Panc1 (cell line): ENCODE measurements around the gene DPM3. TPM values are rescaled to one million over a fixed set of nuclear protein-coding genes. Genes with fewer than 3 reads are reported as not detected.

Experiments used
- ATAC-seq: fragments of 200-7000 bp; cut with Tn5 transposase; 2 replicates; pipeline ENCODE4 v1.9.1; 2020; ENCODE audit warnings: mild to moderate bottlenecking, moderate library complexity
- BruUV-seq: library from RNA; stranded (reverse); fragments of 400-500 nt; replicated peaks from 2 replicates; lab custom pipeline; 2021; lab: Mats Ljungman, UMichigan
- CTCF ChIA-PET: fragments of 300-600 bp; sonication (Branson Sonifier 250); formaldehyde crosslinking; loops from one replicate; lab custom pipeline; 2022; ENCODE audit warnings: antibody characterized with exemption; lab: Charles Lee
- POLR2A ChIA-PET: fragments of 300-600 bp; sonication (Branson Sonifier 250); formaldehyde crosslinking; loops from one replicate; lab custom pipeline; 2022; ENCODE audit warnings: antibody characterized with exemption; lab: Charles Lee
- DNase-seq: peaks from one replicate; pipeline ENCODE4 v3.0.0-alpha.2; 2010; ENCODE audit warnings: low read depth, low spot score
- H3K27ac ChIP-seq: 2 replicates; pipeline ENCODE4 v1.5.1; 2011; ENCODE audit warnings: mild to moderate bottlenecking, low read length, inconsistent platforms
- H3K27me3 ChIP-seq: fragments of 200-500 bp; sonication (Bioruptor generic); 2 replicates; pipeline ENCODE4 v1.6.0; 2014; ENCODE audit warnings: low read length, inconsistent platforms; ENCODE audit not compliant: control insufficient read depth, insufficient read depth
- H3K36me3 ChIP-seq: fragments of 200-500 bp; sonication (Bioruptor generic); 2 replicates; pipeline ENCODE4 v1.5.1; 2014; ENCODE audit warnings: inconsistent platforms, mild to moderate bottlenecking, low read length, moderate library complexity; ENCODE audit not compliant: control insufficient read depth, insufficient read depth
- H3K4me1 ChIP-seq: 2 replicates; pipeline ENCODE4 v1.5.1; 2011; ENCODE audit warnings: inconsistent platforms, mild to moderate bottlenecking, low read length, moderate library complexity; ENCODE audit not compliant: control insufficient read depth, insufficient read depth
- H3K4me3 ChIP-seq, 2 experiments: 2 replicates each; pipeline ENCODE4 v1.5.1; 2011 to 2012; ENCODE audit warnings: low read depth in 2 of 2, low read length in 2 of 2, mild to moderate bottlenecking in 2 of 2, inconsistent platforms in 1 of 2, moderate library complexity in 1 of 2
- H3K9me3 ChIP-seq: fragments of 200-500 bp; sonication (Bioruptor generic); 2 replicates; pipeline ENCODE4 v1.5.1; 2014; ENCODE audit warnings: low read depth, mild to moderate bottlenecking, inconsistent platforms, low read length, moderate library complexity; ENCODE audit not compliant: control insufficient read depth, insufficient read depth
- POLR2AphosphoS5 ChIP-seq: IDR thresholded peaks from 2 replicates; pipeline ENCODE4 v1.6.1; 2012; ENCODE audit warnings: mild to moderate bottlenecking, low read depth, low read length, moderate library complexity
- SIN3A ChIP-seq: IDR thresholded peaks from 2 replicates; pipeline ENCODE4 v1.6.1; 2012; ENCODE audit warnings: low read depth, mild to moderate bottlenecking, low read length, moderate library complexity, borderline replicate concordance; ENCODE audit not compliant: insufficient read depth
- TCF7L2 ChIP-seq: IDR thresholded peaks from 2 replicates; pipeline ENCODE4 v1.6.1; 2011; ENCODE audit warnings: mild to moderate bottlenecking, low read depth, low read length, inconsistent platforms
- in situ Hi-C: cut with HindIII; loops from 2 replicates; pipeline ENCODE4 v1.10.0; 2016; ENCODE audit warnings: low sequenced_read_pairs, low pct_unique_long_range_greater_than_20kb
- intact Hi-C: fragments of 100-400 bp; cut with micrococcal nuclease; formaldehyde crosslinking; loops from one replicate; pipeline ENCODE4 v1.10.0; 2022; ENCODE audit not compliant: unreplicated experiment
- total RNA-seq: library from RNA; stranded (reverse); gene quantifications from one replicate; pipeline ENCODE4 v1.2.1, GENCODE V29; 2021; ENCODE audit not compliant: unreplicated experiment
- TF ChIP-seq, protein P1 (sequence below): fragments of 450-650 bp; IDR thresholded peaks from 2 replicates; pipeline ENCODE4 v1.5.1; 2017; ENCODE audit warnings: mild to moderate bottlenecking
- TF ChIP-seq, protein P2 (sequence below), 2 experiments: IDR thresholded peaks; 2 replicates each; pipeline ENCODE4 v1.6.1; 2011 to 2012; ENCODE audit warnings: low read depth in 2 of 2, control low read depth in 1 of 2, low read length in 1 of 2, mild to moderate bottlenecking in 1 of 2, moderate library complexity in 1 of 2; ENCODE audit not compliant: insufficient read depth in 1 of 2

The DPM3 gene
- total RNA-seq, 1 experiment from 2014 or later: 66.0 TPM

DNA sequence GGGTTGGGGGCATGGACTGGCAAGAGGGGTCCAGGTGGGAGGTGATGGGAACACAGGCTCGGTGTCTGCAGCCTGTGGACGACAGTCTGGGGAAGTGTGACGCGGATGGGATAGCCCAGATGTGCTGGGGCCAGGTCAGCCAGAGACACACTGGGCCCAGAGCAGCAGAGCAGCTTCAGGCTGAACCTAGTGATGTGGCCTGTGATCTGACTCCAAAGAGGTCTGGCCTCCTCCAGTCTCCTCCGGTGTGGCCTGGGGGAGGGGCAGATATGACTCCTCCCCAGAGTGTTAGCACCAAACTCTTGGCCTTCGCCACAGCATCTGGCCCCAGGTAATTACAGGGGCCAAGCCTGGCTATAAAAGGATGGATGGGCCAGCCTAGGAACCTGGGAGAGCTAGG is 48.2 kb downstream of the DPM3 start:
- Histone ChIP-seq H3K4me1 (peaks cover 16% of the 10 kb centered on the region; the same call in 1 of the 2 replicates), H3K36me3 (no peaks in the 10 kb centered on the region), H3K27ac (no peak overlapping the region), H3K4me3 (no peak overlapping the region), H3K27me3 (peaks cover 2% of the 10 kb centered on the region; the same call in 1 of the 2 replicates), H3K9me3 (no peaks in the 10 kb centered on the region)
- in situ Hi-C loops: no loop called here
- ChIA-PET CTCF (interaction anchor here (0.6 to 2.0 kb wide), 6 partner anchors 13 to 81 kb away, joined by 3 to 27 read pairs (median 8); partner anchors contain the start of genes KRTCAP2 and SLC50A1), POLR2A (no interaction called here)
- TF ChIP-seq, protein P1, sequence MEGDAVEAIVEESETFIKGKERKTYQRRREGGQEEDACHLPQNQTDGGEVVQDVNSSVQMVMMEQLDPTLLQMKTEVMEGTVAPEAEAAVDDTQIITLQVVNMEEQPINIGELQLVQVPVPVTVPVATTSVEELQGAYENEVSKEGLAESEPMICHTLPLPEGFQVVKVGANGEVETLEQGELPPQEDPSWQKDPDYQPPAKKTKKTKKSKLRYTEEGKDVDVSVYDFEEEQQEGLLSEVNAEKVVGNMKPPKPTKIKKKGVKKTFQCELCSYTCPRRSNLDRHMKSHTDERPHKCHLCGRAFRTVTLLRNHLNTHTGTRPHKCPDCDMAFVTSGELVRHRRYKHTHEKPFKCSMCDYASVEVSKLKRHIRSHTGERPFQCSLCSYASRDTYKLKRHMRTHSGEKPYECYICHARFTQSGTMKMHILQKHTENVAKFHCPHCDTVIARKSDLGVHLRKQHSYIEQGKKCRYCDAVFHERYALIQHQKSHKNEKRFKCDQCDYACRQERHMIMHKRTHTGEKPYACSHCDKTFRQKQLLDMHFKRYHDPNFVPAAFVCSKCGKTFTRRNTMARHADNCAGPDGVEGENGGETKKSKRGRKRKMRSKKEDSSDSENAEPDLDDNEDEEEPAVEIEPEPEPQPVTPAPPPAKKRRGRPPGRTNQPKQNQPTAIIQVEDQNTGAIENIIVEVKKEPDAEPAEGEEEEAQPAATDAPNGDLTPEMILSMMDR: no peak
- TF ChIP-seq TCF7L2: no peak
- TF ChIP-seq, protein P2, sequence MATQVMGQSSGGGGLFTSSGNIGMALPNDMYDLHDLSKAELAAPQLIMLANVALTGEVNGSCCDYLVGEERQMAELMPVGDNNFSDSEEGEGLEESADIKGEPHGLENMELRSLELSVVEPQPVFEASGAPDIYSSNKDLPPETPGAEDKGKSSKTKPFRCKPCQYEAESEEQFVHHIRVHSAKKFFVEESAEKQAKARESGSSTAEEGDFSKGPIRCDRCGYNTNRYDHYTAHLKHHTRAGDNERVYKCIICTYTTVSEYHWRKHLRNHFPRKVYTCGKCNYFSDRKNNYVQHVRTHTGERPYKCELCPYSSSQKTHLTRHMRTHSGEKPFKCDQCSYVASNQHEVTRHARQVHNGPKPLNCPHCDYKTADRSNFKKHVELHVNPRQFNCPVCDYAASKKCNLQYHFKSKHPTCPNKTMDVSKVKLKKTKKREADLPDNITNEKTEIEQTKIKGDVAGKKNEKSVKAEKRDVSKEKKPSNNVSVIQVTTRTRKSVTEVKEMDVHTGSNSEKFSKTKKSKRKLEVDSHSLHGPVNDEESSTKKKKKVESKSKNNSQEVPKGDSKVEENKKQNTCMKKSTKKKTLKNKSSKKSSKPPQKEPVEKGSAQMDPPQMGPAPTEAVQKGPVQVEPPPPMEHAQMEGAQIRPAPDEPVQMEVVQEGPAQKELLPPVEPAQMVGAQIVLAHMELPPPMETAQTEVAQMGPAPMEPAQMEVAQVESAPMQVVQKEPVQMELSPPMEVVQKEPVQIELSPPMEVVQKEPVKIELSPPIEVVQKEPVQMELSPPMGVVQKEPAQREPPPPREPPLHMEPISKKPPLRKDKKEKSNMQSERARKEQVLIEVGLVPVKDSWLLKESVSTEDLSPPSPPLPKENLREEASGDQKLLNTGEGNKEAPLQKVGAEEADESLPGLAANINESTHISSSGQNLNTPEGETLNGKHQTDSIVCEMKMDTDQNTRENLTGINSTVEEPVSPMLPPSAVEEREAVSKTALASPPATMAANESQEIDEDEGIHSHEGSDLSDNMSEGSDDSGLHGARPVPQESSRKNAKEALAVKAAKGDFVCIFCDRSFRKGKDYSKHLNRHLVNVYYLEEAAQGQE (IDR thresholded peaks at IDR 0.05; ENCODE audit: insufficient read depth in 1 of 2, low read depth in 2 of 2, low read length in 1 of 2): no peak
- TF ChIP-seq SIN3A: no peak
- TF ChIP-seq POLR2AphosphoS5: no peak
- no TSS peak for BruUV-seq
- intact Hi-C loops: loop anchor here (2.0 to 5.0 kb wide), 2 partner anchors 35 to 77 kb away; partner anchors contain the start of gene EFNA1
- no peak for DNase-seq
- ATAC-seq: no peak

DNA sequence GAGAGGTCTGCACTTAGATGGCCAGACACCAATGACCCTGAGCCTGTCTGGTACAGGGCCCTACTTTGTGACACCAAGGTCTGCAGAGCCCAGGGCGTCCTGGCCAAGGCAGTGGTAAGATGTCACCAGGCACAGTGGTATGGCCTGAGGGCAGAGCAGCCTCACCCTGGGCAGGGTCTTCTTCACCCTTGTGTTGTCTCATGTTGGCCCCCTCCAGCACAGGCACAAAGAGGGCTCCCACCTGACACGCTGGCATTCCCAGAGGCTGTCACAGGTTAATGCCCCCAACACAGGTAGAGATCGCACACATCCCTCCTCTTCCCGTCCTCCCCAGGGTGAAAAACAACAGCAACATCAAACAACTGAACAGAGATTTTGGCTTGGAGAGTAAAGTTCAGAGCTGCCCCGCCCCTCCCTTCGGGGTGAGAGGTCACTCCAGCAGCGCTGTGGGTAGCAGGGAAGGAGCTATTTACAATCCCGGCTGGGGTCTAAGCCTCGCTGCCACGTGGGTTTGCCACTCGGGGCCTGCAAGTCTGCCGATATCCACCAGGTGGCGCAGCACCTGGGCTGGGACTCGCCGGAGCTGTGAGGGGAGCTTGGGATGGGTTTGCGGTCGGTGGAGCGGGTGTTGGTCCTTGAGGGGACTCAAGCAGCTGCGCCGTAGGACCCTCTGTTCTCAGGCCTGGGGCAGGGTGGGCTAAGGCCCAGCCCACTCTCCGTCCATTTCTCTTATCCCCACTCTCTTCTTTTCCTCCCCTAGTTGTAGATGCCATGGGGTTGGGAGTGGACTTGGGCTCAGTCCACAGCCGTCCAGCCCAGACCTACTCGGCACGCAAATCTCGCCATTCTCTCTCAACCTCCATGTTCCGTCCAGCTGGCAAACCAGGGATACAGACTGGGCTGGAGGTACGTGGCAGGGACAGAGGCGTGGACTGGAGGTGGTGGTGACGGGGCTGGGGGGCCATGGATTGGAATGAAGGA is 49.0 kb downstream of the DPM3 start:
- no peak for DNase-seq
- ChIA-PET CTCF (interaction anchor here (0.5 to 2.0 kb wide), 11 partner anchors 9 to 81 kb away, joined by 3 to 27 read pairs (median 5); partner anchors contain the start of genes KRTCAP2 and SLC50A1), POLR2A (interaction anchor here (0.8 kb wide), 1 partner anchor 81 kb away, joined by 3 read pairs; no protein-coding TSS in a partner anchor)
- no peaks in the 10 kb centered on the region for H3K9me3 ChIP-seq
- BruUV-seq: no TSS peak
- intact Hi-C loops (loop anchor here (2.0 to 5.0 kb wide), 2 partner anchors 36 to 77 kb away; partner anchors contain the start of gene EFNA1), in situ Hi-C loops (no loop called here)
- TF ChIP-seq, protein P1: peak; percentile 98
- TF ChIP-seq, protein P2 (IDR thresholded peaks at IDR 0.05; ENCODE audit: insufficient read depth in 1 of 2, low read depth in 2 of 2, low read length in 1 of 2): no peak
- peaks cover 16% of the 10 kb centered on the region; the same call in 1 of the 2 replicates for H3K4me1 ChIP-seq
- H3K4me3 ChIP-seq: peak overlapping the region in 1 of 2 experiments; percentile 33; a peak in 2 of 4 replicates
- peaks cover 2% of the 10 kb centered on the region; the same call in 1 of the 2 replicates for H3K27me3 ChIP-seq
- peak overlapping the region; percentile 24; the same call in 1 of the 2 replicates for H3K27ac ChIP-seq
- no peaks in the 10 kb centered on the region for H3K36me3 ChIP-seq
- ATAC-seq: peak; percentile 69
